Activated T-cell treated with anti-CD3 and anti-CD28 coated beads for 24 hours (primary cell): ENCODE results near the gene NFKBIE.
"Not testable (repeated sequence)": the region's sequence is repeated elsewhere in the genome, so short reads cannot be mapped to it uniquely, and the experiment has no call there.

Experiments
- DNase-seq: peaks from one replicate; pipeline ENCODE4 v3.0.0-alpha.2; 2020; ENCODE audit warnings: low read depth

Gene NFKBIE

DNA sequence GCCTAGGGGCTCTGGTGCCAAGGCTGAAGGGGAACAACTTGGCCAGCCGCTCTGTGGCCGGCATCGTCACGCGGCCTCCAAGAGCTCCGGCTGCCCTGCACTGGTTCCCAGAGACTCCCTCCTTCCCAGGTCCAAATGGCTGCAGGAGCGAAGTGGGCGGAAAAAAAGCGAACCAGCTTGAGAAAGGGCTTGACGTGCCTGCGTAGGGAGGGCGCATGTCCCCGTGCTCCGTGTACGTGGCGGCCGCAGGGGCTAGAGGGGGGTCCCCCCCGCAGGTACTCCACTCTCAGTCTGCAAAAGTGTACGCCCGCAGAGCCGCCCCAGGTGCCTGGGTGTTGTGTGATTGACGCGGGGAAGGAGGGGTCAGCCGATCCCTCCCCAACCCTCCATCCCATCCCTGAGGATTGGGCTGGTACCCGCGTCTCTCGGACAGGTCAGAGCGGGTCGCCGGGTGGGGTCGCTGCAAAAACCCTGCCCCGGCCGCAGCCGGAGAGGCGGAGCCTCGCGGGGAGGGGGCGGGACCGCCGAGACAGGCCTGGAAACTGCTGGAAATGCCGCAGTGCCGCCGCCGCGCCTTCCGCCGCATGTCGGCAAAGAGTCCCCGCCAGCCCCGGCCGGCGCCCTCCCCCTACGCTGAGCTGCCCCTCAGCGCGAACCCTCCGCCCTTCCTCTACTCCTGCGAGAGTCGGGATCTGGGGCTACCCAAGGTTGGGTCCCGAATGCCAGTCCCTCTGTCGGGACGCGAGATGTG lies 19.3 kb downstream of the NFKBIE start:
- peak; percentile 84 for DNase-seq

DNA sequence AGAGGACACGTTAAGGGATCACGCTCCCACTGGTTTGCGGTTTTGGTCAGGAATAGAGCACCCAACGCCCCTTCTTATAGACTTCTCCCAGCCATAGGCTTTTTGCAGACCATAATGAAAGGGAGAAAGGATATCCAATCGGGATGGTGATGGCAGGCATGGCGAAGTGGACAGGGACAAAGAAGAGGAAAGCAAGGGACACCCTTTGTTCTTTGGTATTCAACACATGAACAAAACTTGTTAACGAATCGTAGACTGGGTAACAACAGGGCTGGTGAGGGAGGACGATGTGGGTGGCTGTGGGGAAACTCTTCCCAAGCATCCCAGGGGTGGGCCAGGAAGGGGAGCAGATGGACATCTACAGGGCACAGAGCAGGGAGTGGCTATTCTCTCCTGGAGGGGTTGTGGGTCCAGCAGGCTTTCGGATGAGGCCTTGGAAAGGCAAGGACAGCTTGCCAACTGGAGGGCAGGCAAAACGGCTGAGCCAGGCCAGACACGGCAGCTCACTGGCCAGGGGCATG lies 19.9 kb downstream of the NFKBIE start:
- DNase-seq = no peak

DNA sequence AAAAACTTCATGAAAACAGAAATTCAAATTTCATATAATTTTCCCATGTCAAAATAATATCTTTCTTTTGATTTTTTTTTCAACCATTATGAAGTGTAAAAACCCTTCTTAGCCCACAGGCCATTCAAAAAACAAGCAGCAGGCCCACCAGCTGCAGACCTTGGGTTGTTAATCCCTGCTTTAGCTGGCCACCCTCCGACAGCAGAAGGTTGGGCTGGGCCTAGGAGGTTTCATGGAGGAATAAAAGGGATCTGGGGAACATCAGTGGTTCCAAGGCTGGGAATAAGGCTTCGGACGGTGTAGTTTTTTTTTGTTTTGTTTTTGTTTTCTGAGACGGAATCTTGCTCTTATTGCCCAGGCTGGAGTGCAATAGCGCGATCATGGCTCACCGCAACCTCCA lies 22.0 kb downstream of the NFKBIE start:
- no peak for DNase-seq

DNA sequence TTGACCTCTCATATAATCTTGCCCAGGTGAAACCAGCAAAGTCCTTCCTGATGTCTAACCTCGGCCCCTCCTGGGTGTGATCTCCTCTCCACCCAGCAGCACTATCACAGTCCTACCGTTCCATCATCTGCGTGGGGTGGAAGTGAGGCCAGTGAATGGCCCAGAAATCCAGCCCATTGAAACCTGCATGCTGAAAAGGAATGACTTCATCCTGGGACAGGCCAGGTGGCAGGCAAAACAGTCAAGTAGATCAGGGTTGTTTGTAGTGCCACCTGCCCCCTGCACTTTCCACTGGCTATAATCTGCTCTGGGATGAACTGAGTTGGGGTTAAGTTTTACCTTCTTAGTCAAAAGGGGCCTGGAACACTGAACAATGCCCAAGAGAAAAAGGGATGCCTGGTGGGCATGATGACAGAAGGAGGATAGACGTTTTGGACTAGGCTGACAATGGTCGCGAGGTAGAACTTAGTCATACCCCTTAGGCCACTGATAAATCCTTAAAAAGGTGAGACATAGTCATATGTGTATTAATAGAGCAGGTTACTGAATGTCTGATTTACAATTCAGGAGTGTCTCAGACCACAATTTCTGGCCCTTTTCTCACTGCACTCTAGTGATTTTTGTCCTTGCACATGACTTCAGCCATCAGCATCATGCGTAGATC lies 26.5 kb downstream of the NFKBIE start:
- DNase-seq = no peak

GRCh38 chr6:44237813-44238433 lies 27.4 kb downstream of the NFKBIE start:
- peak; percentile 67 for DNase-seq

DNA sequence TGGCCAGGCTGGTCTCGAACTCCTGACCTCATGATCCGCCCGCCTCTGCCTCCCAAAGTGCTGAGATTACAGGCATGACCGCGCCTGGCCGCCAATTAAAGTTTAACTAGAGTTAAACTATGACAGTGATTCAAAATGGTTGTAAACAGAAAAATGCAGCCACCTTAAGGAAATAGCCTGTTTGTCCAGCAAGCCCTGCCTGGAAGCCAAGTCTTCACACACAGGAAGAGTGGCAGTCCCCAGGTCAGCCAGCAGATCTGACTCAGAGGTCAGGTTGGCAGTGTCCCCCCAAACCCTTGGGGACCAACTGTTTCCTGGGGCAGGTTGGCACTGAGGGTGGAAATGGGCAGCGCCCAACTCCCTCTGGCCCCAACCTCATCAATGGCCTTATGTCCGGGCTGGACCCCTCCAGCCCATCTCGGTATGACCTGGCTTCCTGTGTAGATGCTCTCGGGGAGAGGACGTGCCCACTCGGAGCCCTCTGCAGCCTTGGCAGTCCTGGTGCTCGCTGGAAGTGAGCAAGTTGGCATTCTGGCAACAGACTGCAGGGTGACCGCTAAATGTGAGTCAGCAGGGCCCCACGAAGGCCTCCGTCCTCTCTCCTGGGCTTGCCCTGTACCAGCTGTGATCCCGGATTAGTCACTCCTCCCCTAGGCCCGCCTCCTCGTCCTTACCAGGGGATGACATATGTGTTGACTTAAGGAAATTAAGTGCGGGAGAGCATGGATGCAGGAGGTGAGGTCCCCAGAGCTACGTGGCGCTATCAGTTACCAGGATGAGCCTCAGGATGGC lies 28.1 kb downstream of the NFKBIE start:
- peak; percentile 63 for DNase-seq

GRCh38 chr6:44235891-44236516 lies 29.3 kb downstream of the NFKBIE start:
- no peak for DNase-seq

DNA sequence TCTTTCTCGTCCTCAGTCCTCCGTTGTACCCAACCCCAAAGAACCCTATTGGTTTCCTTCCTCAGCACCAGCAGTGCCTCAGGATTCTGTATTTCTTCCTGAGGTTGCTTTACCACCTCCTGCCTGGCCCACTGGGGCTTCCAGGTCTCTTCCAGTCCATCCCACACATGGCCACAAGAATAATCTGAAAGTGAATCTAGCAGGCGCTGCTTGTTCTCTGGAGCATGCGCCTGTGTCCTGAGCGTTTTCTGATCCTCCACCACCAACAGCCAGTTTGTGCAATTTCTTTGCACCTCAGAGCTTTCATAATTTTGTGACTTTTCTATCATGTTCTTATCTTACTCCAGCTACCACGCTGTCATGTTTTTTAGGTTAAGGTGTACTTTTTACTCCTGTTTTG lies 30.1 kb downstream of the NFKBIE start:
- no peak for DNase-seq

DNA sequence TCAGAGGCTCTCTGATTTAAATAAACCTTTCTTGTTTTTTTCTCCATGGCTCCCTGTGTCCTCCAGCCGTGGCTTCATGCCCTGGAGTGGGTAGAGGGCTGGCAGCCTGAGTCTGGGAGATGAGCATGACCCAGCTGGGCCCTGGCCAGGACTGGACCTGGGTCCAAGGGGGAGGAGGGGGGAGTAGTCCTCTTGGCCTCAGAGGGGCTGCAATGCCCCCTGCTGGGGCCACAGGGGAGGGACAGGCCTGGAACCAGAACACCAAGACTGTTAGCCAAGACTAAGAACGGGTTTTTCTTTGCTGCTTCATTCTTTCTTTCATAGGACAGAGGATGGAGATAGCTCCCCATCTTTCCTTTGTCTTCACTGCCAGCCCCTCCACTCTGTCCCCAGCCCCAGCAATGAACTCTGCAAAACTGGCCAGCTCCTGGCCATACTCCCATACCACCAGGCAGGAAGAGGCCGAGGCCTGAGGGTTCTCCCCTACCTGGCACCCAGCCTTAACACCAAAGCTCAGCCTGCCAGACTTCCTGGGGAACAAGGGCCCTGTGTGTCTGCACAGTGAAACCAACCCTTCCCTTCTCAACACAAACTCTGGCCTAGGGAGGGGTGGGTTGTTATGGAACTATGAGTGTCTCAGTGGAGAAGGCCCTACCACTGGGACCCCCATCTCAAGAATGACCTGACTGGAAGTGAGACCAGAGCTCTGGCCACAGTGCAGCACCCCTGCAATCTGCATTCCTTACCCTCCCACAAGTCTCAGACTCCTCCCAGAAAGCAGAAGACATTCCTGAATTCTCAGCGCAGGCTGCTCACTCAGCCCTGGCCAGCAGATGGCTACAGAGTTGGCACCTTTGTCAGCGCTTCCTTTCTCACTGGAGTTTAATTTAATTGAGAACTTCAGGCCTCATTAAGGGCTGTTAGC lies 31.0 kb downstream of the NFKBIE start:
- no peak for DNase-seq

GRCh38 chr6:44233567-44234100 lies 31.7 kb downstream of the NFKBIE start:
- no peak for DNase-seq

- DNase-seq = no peak
Observed at GRCh38 chr6:44232676-44233566, 32.4 kb downstream of the NFKBIE start.

DNA sequence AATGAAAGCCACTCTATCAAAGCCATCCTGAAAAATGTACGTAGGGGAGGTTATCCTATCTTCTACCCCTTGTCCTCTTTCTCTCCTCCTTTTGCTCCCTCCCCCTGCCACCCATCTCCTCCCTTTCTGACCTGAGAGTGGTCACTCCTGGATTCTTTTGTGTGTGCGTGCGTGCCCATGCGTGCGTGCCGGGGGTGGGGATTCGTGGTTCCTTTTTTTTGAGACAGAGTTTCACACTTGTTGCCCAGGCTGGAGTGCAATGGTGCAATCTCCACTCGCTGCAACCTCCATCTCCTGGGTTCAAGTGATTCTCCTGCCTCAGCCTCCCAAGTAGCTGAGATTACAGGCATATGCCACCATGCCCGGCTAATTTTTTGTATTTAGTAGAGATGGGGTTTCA lies 33.9 kb downstream of the NFKBIE start:
- DNase-seq = not testable (repeated sequence)

- DNase-seq = no peak
Observed at GRCh38 chr6:44230034-44230675, 35.2 kb downstream of the NFKBIE start.

DNA sequence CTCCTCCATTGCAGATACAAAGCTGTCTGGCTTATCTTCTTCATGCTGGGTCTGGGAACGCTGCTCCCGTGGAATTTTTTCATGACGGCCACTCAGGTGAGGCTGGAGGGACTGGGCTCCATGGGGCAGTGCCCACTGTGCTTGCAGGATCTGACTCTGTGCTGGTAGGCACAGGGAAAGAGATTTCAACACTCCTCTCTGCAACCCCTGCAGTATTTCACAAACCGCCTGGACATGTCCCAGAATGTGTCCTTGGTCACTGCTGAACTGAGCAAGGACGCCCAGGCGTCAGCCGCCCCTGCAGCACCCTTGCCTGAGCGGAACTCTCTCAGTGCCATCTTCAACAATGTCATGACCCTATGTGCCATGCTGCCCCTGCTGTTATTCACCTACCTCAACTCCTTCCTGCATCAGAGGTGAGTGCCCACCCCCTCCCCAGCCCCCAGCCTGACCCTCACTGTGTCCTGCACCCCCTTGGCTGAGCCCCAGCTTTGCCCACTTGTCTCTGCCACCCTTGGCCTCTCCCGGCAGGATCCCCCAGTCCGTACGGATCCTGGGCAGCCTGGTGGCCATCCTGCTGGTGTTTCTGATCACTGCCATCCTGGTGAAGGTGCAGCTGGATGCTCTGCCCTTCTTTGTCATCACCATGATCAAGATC lies 35.8 kb downstream of the NFKBIE start:
- no peak for DNase-seq

GRCh38 chr6:44228836-44229235 lies 36.5 kb downstream of the NFKBIE start:
- no peak for DNase-seq

DNA sequence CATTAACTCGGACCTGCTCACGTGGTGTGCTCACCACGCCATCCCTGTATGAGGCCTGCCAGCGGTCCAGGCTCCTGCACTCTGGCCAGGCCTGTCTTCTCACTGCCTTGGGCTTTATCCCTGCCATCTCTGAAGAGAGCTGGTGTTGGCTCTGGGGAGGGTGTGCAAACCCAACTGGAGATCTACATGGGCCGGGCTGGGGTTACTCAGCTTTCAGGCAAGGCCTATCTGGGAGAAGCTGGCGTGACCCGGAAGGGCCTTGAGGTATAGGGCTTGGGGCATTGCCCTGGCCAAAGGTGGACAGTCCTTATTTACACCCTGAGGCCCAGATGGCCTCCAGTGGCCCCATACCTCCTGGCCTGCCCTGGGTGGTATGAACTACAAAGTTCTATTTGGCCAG lies 36.9 kb downstream of the NFKBIE start:
- no peak for DNase-seq

DNA sequence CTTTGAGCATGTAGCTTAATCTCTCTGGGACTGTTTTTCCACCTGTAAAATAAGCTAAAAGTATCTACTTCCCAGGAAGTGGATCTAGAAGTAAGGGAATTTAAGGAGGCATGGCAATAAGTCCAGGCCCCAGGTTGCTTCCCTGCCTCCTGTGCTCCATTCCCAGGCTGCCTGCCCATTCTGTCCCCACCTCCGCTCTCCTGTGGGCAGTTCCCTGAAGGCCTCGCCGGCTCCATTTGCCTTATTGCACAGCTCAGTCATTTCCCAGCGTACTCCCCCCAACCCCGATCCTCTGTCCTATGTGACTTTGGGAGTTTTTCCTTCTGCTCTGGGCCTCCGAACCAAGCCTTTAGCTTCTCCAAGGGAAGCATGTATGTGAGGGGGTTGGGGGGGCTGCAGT lies 37.3 kb downstream of the NFKBIE start:
- no peak for DNase-seq

GRCh38 chr6:44227148-44227793 lies 38.1 kb downstream of the NFKBIE start:
- no peak for DNase-seq
